ENCODE data around the gene GTF2H4.
"Not testable (repeated sequence)": the region's sequence is repeated elsewhere in the genome, so short reads cannot be mapped to it uniquely, and the experiment has no call there.

Gene GTF2H4

DNA sequence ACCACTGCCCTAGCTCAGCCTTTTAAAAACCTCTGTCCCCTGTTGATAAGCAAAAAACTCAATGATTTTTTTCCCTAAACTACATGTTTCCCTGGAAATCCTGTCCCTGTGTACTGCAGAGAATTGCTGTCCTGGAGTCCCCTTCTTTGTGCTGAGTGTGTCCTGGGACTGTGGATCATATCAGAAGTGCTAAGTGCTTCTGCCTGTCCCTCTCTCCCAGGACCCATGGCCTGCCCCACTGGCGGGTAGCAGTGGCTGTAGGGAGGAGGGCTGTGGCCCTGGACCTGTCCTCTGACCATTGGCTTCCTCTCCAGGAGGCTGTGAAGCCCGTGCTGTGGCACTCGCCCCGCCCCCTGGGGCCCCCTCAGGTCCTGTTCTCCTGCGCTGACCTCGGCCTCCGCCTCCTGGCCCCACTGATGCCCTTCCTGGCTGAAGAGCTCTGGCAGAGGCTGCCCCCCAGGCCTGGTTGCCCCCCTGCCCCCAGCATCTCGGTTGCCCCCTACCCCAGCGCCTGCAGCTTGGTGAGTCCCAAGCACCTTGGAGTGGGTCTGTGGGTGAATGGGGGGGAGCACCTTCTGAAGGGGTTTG lies 16.1 kb downstream of the GTF2H4 start:
- DNase-seq (ENCODE audit: low spot score) = not testable (repeated sequence)

- peak; percentile 60 for DNase-seq (ENCODE audit: low spot score)
Measured at GRCh38 chr6:30926644-30927043, 18.6 kb downstream of the GTF2H4 start.

GRCh38 chr6:30927080-30927479 lies 19.1 kb downstream of the GTF2H4 start:
- DNase-seq (ENCODE audit: low spot score) = not testable (repeated sequence)

- no peak for DNase-seq (ENCODE audit: low spot score)
Measured at GRCh38 chr6:30928677-30929076, 20.7 kb downstream of the GTF2H4 start.

DNA sequence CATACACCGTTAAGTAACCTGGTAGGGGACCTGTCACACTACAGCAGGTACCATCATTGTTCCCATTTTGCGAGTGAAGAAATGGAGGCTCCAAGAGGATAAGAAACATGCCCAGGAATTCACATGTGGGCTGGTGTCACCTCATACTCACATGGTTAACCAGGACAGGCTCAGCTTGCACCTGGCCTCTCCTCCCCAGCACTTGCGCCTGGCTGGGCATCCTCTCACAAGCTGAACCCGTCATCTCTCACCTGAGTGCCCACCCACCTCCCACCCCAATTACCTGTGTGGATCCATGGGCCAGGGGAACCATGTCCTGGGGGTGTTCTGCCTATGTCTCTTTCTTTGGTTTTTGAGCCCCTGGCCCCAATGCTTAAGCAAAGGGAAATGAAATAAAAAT lies 22.5 kb downstream of the GTF2H4 start:
- no peak for DNase-seq (ENCODE audit: low spot score)

DNA sequence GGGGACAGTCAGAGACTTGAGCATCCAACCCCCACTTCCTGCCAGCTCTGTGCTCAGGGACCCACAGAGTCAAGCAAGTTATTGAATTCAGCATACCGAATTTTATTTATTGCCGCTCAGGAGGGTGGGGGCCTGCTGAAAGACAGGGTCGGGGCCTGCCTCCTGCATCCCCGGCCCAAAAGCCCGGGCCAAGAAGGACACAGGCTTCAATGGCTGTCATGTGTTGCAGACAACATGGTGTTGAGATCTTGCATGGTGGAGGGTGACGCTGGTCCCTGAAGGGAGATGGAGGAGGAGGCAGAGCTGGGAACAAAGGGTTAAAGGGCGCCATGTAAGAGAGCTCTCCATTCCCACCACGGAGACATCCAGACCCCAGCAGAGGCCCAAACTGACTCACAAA lies 23.3 kb downstream of the GTF2H4 start:
- DNase-seq (ENCODE audit: low spot score) = no peak

GRCh38 chr6:30931969-30932645 lies 24.1 kb downstream of the GTF2H4 start, which contains the start of gene SFTA2:
SFTA2 (minus strand) TSS chr6:30932170; CDS start chr6:30932096, 74 bp downstream.
- DNase-seq (ENCODE audit: low spot score) = no peak

- no peak for DNase-seq (ENCODE audit: low spot score)
Measured at GRCh38 chr6:30932665-30933365, 24.8 kb downstream of the GTF2H4 start.

- no peak for DNase-seq (ENCODE audit: low spot score)
Measured at GRCh38 chr6:30935018-30935417, 27.0 kb downstream of the GTF2H4 start.

- DNase-seq (ENCODE audit: low spot score) = no peak
Measured at GRCh38 chr6:30937265-30937664, 29.3 kb downstream of the GTF2H4 start.

GRCh38 chr6:30938730-30939129 lies 30.7 kb downstream of the GTF2H4 start:
- DNase-seq (ENCODE audit: low spot score) = no peak

DNA sequence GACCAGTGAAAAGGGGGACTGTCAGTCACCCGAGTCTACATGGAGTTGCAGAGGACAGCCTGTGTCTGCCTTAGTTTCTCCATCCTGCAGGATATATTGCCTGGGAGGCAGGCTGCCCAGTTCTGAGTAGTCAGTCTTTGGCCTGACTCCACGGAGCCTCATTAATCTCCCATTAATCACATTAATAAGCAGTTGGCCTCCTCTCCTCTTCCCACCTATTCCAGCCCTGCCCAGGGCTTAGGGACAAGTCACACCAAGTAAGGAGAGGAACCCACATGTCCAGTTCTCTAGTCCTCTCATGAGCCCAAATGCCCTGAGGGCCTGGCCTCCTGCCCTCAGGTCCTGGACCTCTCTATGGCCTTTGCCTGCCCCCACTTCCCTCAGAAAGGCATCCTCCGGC lies 31.5 kb downstream of the GTF2H4 start:
- DNase-seq (ENCODE audit: low spot score) = peak; percentile 34

DNA sequence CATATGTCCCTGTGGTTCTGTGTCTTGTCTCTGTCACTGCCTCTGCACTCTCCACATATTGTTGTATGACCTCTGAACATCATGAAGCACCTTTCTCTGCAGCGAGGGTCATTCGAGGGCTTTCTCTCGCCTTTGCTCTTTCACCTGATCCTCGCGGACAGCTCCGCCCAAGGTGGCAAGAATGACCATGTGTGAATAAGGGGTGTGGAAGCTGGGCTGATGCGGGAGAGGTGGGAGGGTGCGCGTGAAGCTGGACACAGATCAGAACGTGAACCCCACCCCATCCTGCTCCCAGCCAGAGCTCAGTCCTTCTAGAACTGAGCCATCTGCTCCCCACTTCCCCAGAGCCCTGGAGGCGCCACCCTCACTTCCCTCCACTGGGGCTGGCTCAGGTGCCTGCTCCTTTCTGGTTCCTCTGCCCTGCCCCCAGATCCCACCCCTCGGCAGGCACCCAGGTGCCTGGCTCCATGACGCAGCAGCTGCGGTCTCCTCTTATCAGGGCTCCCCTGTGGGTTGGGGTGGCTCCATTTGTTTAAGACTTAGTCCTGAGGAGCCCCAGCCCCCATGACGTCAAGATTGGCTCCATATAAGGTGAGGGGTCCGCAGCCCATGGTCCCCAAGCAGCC lies 32.5 kb downstream of the GTF2H4 start, which contains the start of gene MUCL3:
MUCL3 (plus strand) TSS at position 613 of the 626 bp plus-strand sequence. CDS start 27 bp downstream, outside the sequence.
- DNase-seq (ENCODE audit: low spot score) = no peak

DNA sequence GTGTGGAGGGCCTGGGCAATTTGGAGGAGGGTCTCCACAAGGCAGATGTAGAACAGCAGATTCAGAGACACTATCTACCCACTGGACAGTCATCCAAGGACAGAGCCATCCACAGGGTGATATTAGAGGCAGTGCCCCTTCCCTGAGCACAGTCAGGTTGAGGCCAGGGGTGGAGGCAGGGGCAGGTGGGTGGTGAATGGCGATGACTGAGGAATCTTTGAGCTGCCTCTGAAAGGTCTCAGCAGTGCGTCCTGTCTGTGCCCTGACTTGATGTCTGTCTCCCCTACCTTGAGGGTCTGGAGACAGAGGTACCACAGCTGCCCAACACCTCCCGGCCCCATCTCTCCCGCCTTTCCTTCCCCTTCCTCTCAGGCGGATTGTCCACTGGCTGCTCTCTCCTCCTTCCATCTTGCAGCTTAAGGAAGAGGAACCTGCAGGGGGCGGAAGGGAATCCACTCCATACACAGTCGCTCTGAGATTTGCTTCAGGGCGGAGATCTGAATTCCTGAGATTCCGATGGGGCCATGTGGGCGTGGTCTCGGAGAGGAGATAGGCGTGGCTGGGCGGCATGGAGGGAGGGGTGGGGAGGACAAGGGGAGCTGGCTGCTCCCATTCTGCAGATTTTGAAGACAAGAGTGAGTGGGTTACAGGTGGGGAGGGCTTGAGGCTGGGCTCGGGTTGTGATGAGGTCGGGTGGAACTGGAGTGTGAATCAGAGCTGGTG lies 34.5 kb downstream of the GTF2H4 start:
- DNase-seq (ENCODE audit: low spot score) = peak; percentile 96

- no peak for DNase-seq (ENCODE audit: low spot score)
Measured at GRCh38 chr6:30944051-30944450, 36.0 kb downstream of the GTF2H4 start.

DNA sequence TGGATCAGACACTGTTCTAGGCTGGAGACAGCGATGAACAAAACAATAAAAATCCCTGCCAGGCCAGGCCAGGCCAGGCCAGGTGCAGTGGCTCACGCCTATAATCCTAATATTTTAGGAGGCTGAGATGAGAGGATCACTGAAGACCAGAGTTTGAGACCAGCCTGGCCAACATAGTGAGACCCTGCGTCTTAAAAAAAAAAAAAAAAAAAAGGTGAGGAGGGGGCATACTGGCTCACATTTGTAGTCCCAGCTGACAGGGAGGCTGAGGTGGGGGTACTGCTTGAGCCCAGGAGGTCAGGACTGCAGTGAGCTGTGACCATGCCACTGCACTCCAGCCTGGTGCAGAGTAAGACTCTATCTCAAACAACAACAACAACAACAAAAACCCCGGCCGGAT lies 37.3 kb downstream of the GTF2H4 start:
- no peak for DNase-seq (ENCODE audit: low spot score)

DNA sequence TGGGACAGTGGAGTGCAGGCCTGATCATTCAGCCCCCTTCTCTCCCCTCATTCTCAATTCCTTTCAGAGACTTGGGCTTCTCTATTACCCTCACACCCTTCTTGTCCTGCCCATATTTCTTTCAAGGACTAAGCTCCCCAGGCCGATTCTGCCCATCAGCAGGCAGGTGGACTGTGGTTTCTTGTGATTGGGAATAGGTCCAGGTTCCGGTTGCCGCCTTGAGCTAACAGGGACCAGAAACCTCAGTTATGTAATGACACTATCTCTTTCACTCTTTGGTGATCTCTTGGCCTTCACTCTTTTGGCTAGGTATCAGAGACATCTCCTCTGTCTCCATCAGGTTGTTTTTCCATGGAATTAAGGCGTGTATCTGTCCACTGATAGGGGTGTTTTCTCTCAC lies 39.2 kb downstream of the GTF2H4 start:
- DNase-seq (ENCODE audit: low spot score) = no peak

DNA sequence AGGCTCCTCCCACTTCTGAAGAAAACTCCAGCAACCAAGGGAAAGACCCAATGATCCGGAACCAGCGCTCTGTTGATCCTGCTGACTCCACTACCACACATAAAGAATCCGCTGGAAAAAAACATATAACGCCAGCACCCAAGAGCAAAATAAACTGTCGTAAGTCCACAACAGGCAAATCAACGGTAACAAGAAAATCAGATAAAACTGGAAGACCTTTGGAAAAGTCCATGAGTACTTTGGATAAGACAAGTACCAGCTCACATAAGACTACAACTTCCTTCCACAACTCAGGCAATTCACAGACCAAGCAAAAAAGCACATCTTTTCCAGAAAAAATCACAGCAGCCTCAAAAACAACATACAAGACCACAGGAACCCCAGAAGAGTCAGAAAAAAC lies 40.8 kb downstream of the GTF2H4 start:
- no peak for DNase-seq (ENCODE audit: low spot score)

DNA sequence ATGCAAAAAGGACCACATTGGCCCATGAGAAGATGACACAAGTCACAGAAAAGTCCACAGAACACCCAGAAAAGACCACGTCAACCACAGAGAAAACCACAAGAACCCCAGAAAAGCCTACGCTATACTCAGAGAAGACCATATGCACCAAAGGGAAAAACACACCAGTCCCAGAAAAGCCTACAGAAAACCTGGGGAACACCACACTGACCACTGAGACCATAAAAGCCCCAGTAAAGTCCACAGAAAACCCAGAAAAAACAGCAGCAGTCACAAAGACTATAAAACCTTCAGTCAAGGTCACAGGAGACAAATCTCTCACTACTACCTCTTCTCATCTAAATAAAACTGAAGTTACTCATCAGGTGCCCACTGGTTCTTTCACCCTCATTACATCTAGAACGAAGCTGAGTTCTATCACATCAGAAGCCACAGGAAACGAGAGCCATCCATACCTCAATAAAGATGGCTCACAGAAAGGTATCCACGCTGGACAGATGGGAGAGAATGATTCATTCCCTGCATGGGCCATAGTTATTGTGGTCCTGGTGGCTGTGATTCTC lies 44.0 kb downstream of the GTF2H4 start:
- no peak for DNase-seq (ENCODE audit: low spot score)

GRCh38 chr6:30954631-30955366 lies 46.8 kb downstream of the GTF2H4 start:
- no peak for DNase-seq (ENCODE audit: low spot score)
